HepG2 (cell line): ENCODE results near the gene GP1BA. TPM values are rescaled to one million over a fixed set of nuclear protein-coding genes. Genes with fewer than 3 reads are reported as not detected.

Experiments
- ATAC-seq: fragments of 200-7000 bp; cut with Tn5 transposase; 3 replicates; pipeline ENCODE4 v1.9.1; 2020; ENCODE audit warnings: mild to moderate bottlenecking, moderate library complexity
- BruUV-seq: library from RNA; stranded (reverse); fragments of 400-500 nt; replicated peaks from 2 replicates; lab custom pipeline; 2021; lab: Mats Ljungman, UMichigan
- CTCF ChIA-PET: fragments of 300-600 bp; formaldehyde crosslinking; extraction: SDS; loops from one replicate; lab custom pipeline; 2021; ENCODE audit warnings: low total read pairs, inconsistent platforms, low intra/inter-chr PET ratio; lab: Yijun Ruan, JAX
- POLR2A ChIA-PET: fragments of 350-600 bp; sonication (Branson Sonifier 250); formaldehyde crosslinking; loops from one replicate; lab custom pipeline; 2020; ENCODE audit warnings: antibody characterized with exemption, inconsistent platforms; lab: Yijun Ruan, JAX
- DNase-seq: peaks from one replicate; pipeline ENCODE4 v3.0.0-alpha.2; 2015; ENCODE audit warnings: low spot score
- FAIRE-seq: peaks from 3 replicates; lab custom pipeline; 2011; peaks lifted over from hg19 to GRCh38; lab: Jason Lieb, UNC
- H2AFZ ChIP-seq: one replicate; pipeline ENCODE4 v1.6.1; 2011; ENCODE audit warnings: low read length, inconsistent platforms
- H3K27ac ChIP-seq: fragments of 300-600 bp; 3 replicates; pipeline ENCODE4 v1.8.0; 2011; ENCODE audit warnings: mixed run types, mild to moderate bottlenecking, mixed read lengths, low read length, inconsistent platforms; ENCODE audit not compliant: insufficient read depth; ENCODE audit errors: extremely low read length
- H3K27me3 ChIP-seq, 2 experiments: fragments of 200-600 bp in 1 of 2; 2 replicates in 1 of 2; 3 replicates in 1 of 2; pipeline versions ENCODE4 v1.6.0 to v1.8.0; 2011; ENCODE audit warnings: low read length in 2 of 2, mild to moderate bottlenecking in 2 of 2, moderate library complexity in 2 of 2, inconsistent platforms in 1 of 2; ENCODE audit not compliant: insufficient read depth in 2 of 2, control insufficient read depth in 1 of 2
- H3K36me3 ChIP-seq, 2 experiments: fragments of 200-600 bp in 1 of 2; replicated peaks in 1 of 2; 2 replicates in 1 of 2; 3 replicates in 1 of 2; pipeline versions ENCODE4 v1.5.1 to v1.8.0; 2011; ENCODE audit warnings: low read length in 2 of 2, inconsistent platforms in 1 of 2; ENCODE audit not compliant: insufficient read depth in 2 of 2, control insufficient read depth in 1 of 2
- H3K4me1 ChIP-seq: 2 replicates; pipeline ENCODE4 v1.5.1; 2012; ENCODE audit warnings: low read length, inconsistent platforms; ENCODE audit not compliant: insufficient read depth
- H3K4me2 ChIP-seq: 2 replicates; pipeline ENCODE4 v1.6.0; 2011; ENCODE audit warnings: low read depth, low read length, inconsistent platforms
- H3K4me3 ChIP-seq, 3 experiments: fragments of 200-600 bp in 1 of 3; sonication (generic), shearing (Covaris generic) in 1 of 3; replicated peaks in 1 of 3; 2 replicates each; pipeline ENCODE4 v1.5.1; 2011 to 2016; ENCODE audit warnings: low read length in 3 of 3, inconsistent platforms in 2 of 3, low read depth in 2 of 3, mild to moderate bottlenecking in 2 of 3, control low read depth in 1 of 3, mixed read lengths in 1 of 3; ENCODE audit not compliant: insufficient read depth in 1 of 3
- H3K79me2 ChIP-seq: one replicate; pipeline ENCODE4 v1.6.1; 2011; ENCODE audit warnings: low read length, inconsistent platforms; ENCODE audit not compliant: insufficient read depth
- H3K9ac ChIP-seq: 2 replicates; pipeline ENCODE4 v1.6.0; 2011; ENCODE audit warnings: mild to moderate bottlenecking, low read depth, low read length, inconsistent platforms; ENCODE audit not compliant: insufficient read depth
- H3K9me3 ChIP-seq: 2 replicates; pipeline ENCODE4 v1.5.1; 2012; ENCODE audit warnings: mild to moderate bottlenecking, low read length
- H4K20me1 ChIP-seq: 2 replicates; pipeline ENCODE4 v1.6.0; 2011; ENCODE audit warnings: inconsistent platforms, mild to moderate bottlenecking, low read length, moderate library complexity; ENCODE audit not compliant: insufficient read depth
- AGO2 ChIP-seq: fragments of 200-400 bp; formaldehyde crosslinking; optimal IDR thresholded peaks from 2 replicates; pipeline ENCODE3; 2017; ENCODE audit warnings: mild to moderate bottlenecking, low read depth, low read length, moderate library complexity
- EED ChIP-seq: sonication (generic); formaldehyde crosslinking; IDR thresholded peaks from 2 replicates; pipeline ENCODE4 v1.5.0; 2020; ENCODE audit warnings: mild to moderate bottlenecking, missing genetic modification reagents
- RBM22 ChIP-seq: fragments of 200-400 bp; formaldehyde crosslinking; optimal IDR thresholded peaks from 2 replicates; pipeline ENCODE3; 2017; ENCODE audit warnings: mild to moderate bottlenecking, low read length, moderate library complexity
- ZNF414 ChIP-seq: sonication (generic); formaldehyde crosslinking; IDR thresholded peaks from 2 replicates; pipeline ENCODE4 v1.5.0; 2020; ENCODE audit warnings: missing genetic modification reagents
- ZNF550 ChIP-seq: sonication (generic); formaldehyde crosslinking; IDR thresholded peaks from 2 replicates; pipeline ENCODE4 v1.4.0; 2020; ENCODE audit warnings: mild to moderate bottlenecking, missing genetic modification reagents, borderline replicate concordance
- WGBS: methylation state at CpG from one replicate; pipeline ENCODE4 v1.1.6; 2017; ENCODE audit warnings: low lambda C conversion rate; 5-methylcytosine and 5-hydroxymethylcytosine counted together
- in situ Hi-C: cut with HindIII; loops from 2 replicates; pipeline ENCODE4 v1.10.0; 2017; ENCODE audit warnings: low pct_unique_long_range_greater_than_20kb; ENCODE audit not compliant: extremely low pct_ligation_motif_present
- intact Hi-C: fragments of 100-400 bp; cut with micrococcal nuclease; formaldehyde crosslinking; loops from one replicate; pipeline ENCODE4 v1.10.0; 2022; ENCODE audit not compliant: unreplicated experiment
- polyA plus RNA-seq, 8 experiments: library from polyadenylated mRNA; depleted of rRNA in 3 of 8; stranded (reverse) in 7 of 8; unstranded in 1 of 8; fragments of >200 nt; fragmentation: Illumina TruSeq in 4 of 8; extraction: Trizol in 4 of 8; gene quantifications; 2 replicates each; pipeline versions ENCODE4 v1.2.1 to v1.2.3, GENCODE V29; 2011 to 2016; ENCODE audit warnings: low read depth in 4 of 8, missing spikeins in 1 of 8, mixed read lengths in 1 of 8; ENCODE audit not compliant: insufficient read depth in 1 of 8
- total RNA-seq, 5 experiments: library from RNA; depleted of rRNA; stranded (reverse); fragments of >200 nt; fragmentation: Illumina TruSeq; extraction: Trizol; gene quantifications; 2 replicates each; pipeline ENCODE4 v1.2.3, GENCODE V29; 2016; ENCODE audit warnings: low read depth in 1 of 5

Gene GP1BA
- total and polyA plus RNA-seq, 2 of the 13 experiments (the other 11 are each of a cell fraction or from before 2014, with no cell fraction given) = not detected

GRCh38 chr17:4893272-4893671 lies 38.8 kb upstream of the GP1BA start (continued):
- TF ChIP-seq EED (CRISPR knock-in tag) = no peak

GRCh38 chr17:4893721-4894560 lies 38.1 kb upstream of the GP1BA start:
- TF ChIP-seq ZNF414 (no peak), ZNF550 (CRISPR knock-in tag) (no peak), AGO2 (peak; percentile 50)
- CTCF ChIA-PET = no interaction called here
- no peaks in the 10 kb centered on the region for H3K9me3 ChIP-seq
- POLR2A ChIA-PET = no interaction called here
- H3K4me2 ChIP-seq = no peak overlapping the region
- FAIRE-seq (no peak), DNase-seq (no peak), ATAC-seq (no peak)
- no peak overlapping the region for H2AFZ ChIP-seq
- in situ Hi-C loops (loop anchor here (10.0 kb wide), 1 partner anchor 339 kb away; the partner anchor contains the start of gene MYBBP1A), intact Hi-C loops (no loop called here)
- BruUV-seq = no TSS peak
- H4K20me1 ChIP-seq = no peaks in the 10 kb centered on the region
- H3K79me2 ChIP-seq = no peaks in the 10 kb centered on the region
- 98% methylated on average over 22 of the region's 31 CpGs for WGBS
- H3K4me3 ChIP-seq = no peak overlapping the region
- H3K27ac ChIP-seq = no peak overlapping the region
- no peak overlapping the region for H3K9ac ChIP-seq
- H3K36me3 ChIP-seq = peaks cover 36 to 77% of the 10 kb centered on the region in 2 experiments; a peak in 4 of 5 replicates
- H3K4me1 ChIP-seq = no peaks in the 10 kb centered on the region
- no peaks in the 10 kb centered on the region for H3K27me3 ChIP-seq

DNA sequence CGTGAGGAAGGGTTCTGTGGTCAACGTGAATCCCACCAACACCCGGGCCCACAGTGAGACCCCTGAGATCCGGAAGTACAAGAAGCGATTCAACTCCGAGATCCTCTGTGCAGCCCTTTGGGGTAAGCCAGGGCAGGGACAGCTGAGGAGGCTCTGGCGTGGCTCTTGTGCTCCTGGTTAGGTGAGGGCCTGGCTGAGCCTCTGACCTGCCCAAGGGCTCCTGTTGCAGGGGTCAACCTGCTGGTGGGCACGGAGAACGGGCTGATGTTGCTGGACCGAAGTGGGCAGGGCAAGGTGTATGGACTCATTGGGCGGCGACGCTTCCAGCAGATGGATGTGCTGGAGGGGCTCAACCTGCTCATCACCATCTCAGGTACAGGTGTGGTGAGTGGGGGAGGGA lies 37.0 kb upstream of the GP1BA start:
- POLR2A ChIA-PET = no interaction called here
- Histone ChIP-seq H3K9me3 (no peaks in the 10 kb centered on the region), H3K27ac (no peak overlapping the region), H3K4me3 (no peak overlapping the region), H3K36me3 (peaks cover 33 to 69% of the 10 kb centered on the region in 2 experiments; a peak in 4 of 5 replicates), H3K27me3 (no peaks in the 10 kb centered on the region), H3K4me1 (no peaks in the 10 kb centered on the region), H4K20me1 (no peaks in the 10 kb centered on the region), H3K9ac (no peak overlapping the region), H3K79me2 (no peaks in the 10 kb centered on the region), H3K4me2 (no peak overlapping the region), H2AFZ (no peak overlapping the region)
- BruUV-seq = no TSS peak
- DNase-seq = no peak
- in situ Hi-C loops (loop anchor here (10.0 kb wide), 1 partner anchor 340 kb away; the partner anchor contains the start of gene MYBBP1A), intact Hi-C loops (no loop called here)
- no peak for FAIRE-seq
- CTCF ChIA-PET = no interaction called here
- WGBS = 98% methylated on average over 8 of the region's 13 CpGs
- peak; percentile 6 for TF ChIP-seq AGO2
- no peak for TF ChIP-seq RBM22
- no peak for ATAC-seq
